AG04449 (cell line): ENCODE data around the gene SMPX.

Source experiments
- CTCF ChIA-PET: fragments of 350-600 bp; formaldehyde crosslinking; extraction: SDS; loops from one replicate; lab custom pipeline; 2021; ENCODE audit warnings: antibody characterized with exemption; lab: Yijun Ruan, JAX
- POLR2A ChIA-PET: fragments of 400-600, 350-600 bp; formaldehyde crosslinking; extraction: SDS; loops from one replicate; lab custom pipeline; 2020; ENCODE audit warnings: antibody characterized with exemption, inconsistent platforms; lab: Yijun Ruan, JAX
- DNase-seq: peaks from one replicate; pipeline ENCODE4 v3.0.0-alpha.2; 2010; ENCODE audit warnings: low read depth, low spot score
- H3K4me3 ChIP-seq: 2 replicates; pipeline ENCODE4 v1.5.1; 2011; ENCODE audit warnings: low read depth, mild to moderate bottlenecking, control low read depth, low read length
- CTCF ChIP-seq: IDR thresholded peaks from one replicate; pipeline ENCODE4 v1.5.1; 2011; ENCODE audit warnings: mild to moderate bottlenecking, moderate library complexity, low read length, control low read depth, inconsistent platforms; ENCODE audit not compliant: insufficient read depth; ENCODE audit errors: missing control alignments

SMPX gene

DNA sequence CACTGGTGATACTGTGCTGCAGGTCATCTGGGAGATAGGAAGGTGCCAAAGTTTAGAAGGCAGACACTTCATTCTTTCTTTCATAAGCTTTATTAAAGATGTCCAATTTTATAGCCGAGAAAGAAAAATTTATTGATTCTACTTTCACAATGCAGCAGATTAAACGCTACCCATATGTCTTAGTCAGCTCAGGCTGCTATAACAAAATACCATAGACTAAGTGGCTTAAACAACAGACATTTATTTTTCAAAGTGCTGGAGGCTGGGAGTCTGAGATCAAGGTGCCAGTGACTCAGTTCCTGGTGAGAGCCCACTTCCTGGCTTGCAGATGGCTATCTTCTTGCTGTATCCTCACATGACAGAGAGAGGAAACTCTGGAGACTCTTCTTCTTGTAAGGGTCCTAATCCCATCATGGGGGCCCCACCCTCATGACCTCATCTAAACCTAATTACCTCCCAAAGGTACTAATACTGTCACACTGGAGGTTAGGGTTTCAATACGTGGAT, 66.4 kb downstream of the SMPX start:
- CTCF ChIA-PET, result no interaction called here
- TF ChIP-seq CTCF, result no peak
- POLR2A ChIA-PET, result no interaction called here
- no peak for DNase-seq
- no peak overlapping the region for H3K4me3 ChIP-seq

DNA sequence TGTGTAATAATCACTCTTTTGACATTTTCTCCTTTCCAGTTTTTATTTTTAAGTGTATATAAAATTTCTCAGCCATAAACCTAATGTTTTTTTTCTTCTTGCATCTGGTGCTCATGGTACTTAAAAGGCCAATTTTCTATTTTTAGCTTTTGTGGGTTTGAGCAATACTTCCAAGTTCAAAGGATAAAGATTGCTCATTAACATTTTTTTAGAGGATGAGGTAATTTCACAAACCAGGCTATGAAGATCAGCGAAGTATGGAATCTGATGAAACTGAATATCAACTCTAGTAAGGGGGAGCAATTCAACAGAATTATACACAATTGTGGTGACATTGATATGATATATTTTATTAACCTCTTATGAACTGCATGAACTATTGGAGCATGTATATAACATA, 74.0 kb downstream of the SMPX start:
- no peak overlapping the region for H3K4me3 ChIP-seq

GRCh38 chrX:21678048-21678612, 79.8 kb downstream of the SMPX start:
- no peak overlapping the region for H3K4me3 ChIP-seq
- CTCF ChIA-PET, result no interaction called here
- no peak for TF ChIP-seq CTCF
- POLR2A ChIA-PET, result no interaction called here
- DNase-seq, result no peak

More for the DNA sequence above, 74.0 kb downstream of the SMPX start:
- CTCF ChIA-PET, result no interaction called here
- DNase-seq, result peak; percentile 38
- no peak for TF ChIP-seq CTCF
- POLR2A ChIA-PET, result no interaction called here

DNA sequence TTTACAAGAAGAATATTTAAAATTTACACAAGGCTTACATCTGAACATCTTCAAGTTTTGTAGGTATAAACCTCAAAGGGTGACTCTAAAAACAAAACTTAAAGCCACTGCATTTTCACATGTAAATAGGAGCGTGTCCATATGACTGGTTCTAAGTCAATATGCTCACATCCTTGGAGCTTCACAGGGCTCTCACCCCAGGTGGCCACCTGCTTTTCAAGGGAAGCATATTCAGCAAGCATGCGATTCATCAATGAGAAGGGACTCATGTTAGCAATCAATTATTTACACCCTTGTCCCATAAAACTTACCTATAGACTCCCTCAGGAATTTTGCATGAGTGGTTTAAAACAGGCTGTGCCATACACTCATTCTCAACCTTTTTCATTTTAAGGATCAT, 82.0 kb downstream of the SMPX start:
- no peak overlapping the region for H3K4me3 ChIP-seq
- TF ChIP-seq CTCF, result no peak
- no peak for DNase-seq
- POLR2A ChIA-PET, result no interaction called here
- CTCF ChIA-PET, result no interaction called here

GRCh38 chrX:21674430-21675186, 83.3 kb downstream of the SMPX start:
- ChIA-PET POLR2A (no interaction called here), CTCF (no interaction called here)
- no peak for DNase-seq
- TF ChIP-seq CTCF, result no peak
- H3K4me3 ChIP-seq, result no peak overlapping the region

GRCh38 chrX:21666679-21667078, 91.2 kb downstream of the SMPX start:
- no peak for TF ChIP-seq CTCF
- CTCF ChIA-PET, result no interaction called here
- DNase-seq, result peak; percentile 0

More at GRCh38 chrX:21666679-21667078, 91.2 kb downstream of the SMPX start:
- no peak overlapping the region for H3K4me3 ChIP-seq
- POLR2A ChIA-PET, result no interaction called here
